OCI-LY7 (cell line): ENCODE measurements around the gene NFE2L3. TPM values are rescaled to one million over a fixed set of nuclear protein-coding genes. Genes with fewer than 3 reads are reported as not detected.

Experiments used
- BruUV-seq: library from RNA; stranded (reverse); fragments of 400-500 nt; replicated peaks from 2 replicates; lab custom pipeline; 2021; lab: Mats Ljungman, UMichigan
- CTCF ChIA-PET: fragments of 300-600 bp; sonication (Branson Sonifier 250); formaldehyde crosslinking; loops from one replicate; lab custom pipeline; 2022; ENCODE audit warnings: antibody characterized with exemption; ENCODE audit not compliant: unreplicated experiment; lab: Charles Lee
- POLR2A ChIA-PET: fragments of 300-600 bp; sonication (Branson Sonifier 250); formaldehyde crosslinking; loops from one replicate; lab custom pipeline; 2022; ENCODE audit warnings: antibody characterized with exemption; lab: Charles Lee
- DNase-seq: peaks from one replicate; pipeline ENCODE4 v3.0.0-alpha.2; 2015; ENCODE audit warnings: low spot score
- H2AFZ ChIP-seq: fragments of 200-600 bp; sonication (generic), shearing (Covaris generic); 2 replicates; pipeline ENCODE4 v1.6.1; 2014; ENCODE audit warnings: mild to moderate bottlenecking, antibody characterized with exemption, low read length, moderate library complexity
- H3K27ac ChIP-seq: fragments of 200-600 bp; sonication (generic); 2 replicates; pipeline ENCODE4 v1.5.1; 2014; ENCODE audit warnings: mixed run types, low read depth, mild to moderate bottlenecking, moderate library complexity, low read length, inconsistent platforms; ENCODE audit not compliant: poor library complexity, severe bottlenecking
- H3K36me3 ChIP-seq: fragments of 200-600 bp; sonication (generic); 2 replicates; pipeline ENCODE4 v1.6.1; 2014; ENCODE audit warnings: mild to moderate bottlenecking, antibody characterized with exemption, low read length, moderate library complexity, mixed read lengths; ENCODE audit not compliant: insufficient read depth
- H3K4me1 ChIP-seq: fragments of 200-600 bp; sonication (generic); 2 replicates; pipeline ENCODE4 v1.5.1; 2014; ENCODE audit warnings: mild to moderate bottlenecking, low read length; ENCODE audit not compliant: insufficient read depth, poor library complexity, severe bottlenecking
- H3K4me2 ChIP-seq: fragments of 200-600 bp; sonication (generic); 2 replicates; pipeline ENCODE4 v1.6.1; 2014; ENCODE audit warnings: mild to moderate bottlenecking, low read length
- H3K4me3 ChIP-seq: fragments of 200-600 bp; sonication (generic); 2 replicates; pipeline ENCODE4 v1.5.1; 2014; ENCODE audit warnings: mild to moderate bottlenecking, low read depth, low read length; ENCODE audit not compliant: poor library complexity, severe bottlenecking
- H3K79me2 ChIP-seq: fragments of 200-600 bp; sonication (generic); 2 replicates; pipeline ENCODE4 v1.6.1; 2016; ENCODE audit warnings: low read depth, mild to moderate bottlenecking, low read length, moderate library complexity, mixed read lengths; ENCODE audit not compliant: insufficient read depth
- H3K9me2 ChIP-seq: fragments of 200-600 bp; sonication (generic); 2 replicates; pipeline ENCODE4 v1.6.1; 2016; ENCODE audit warnings: mild to moderate bottlenecking, low read length, mixed read lengths; ENCODE audit not compliant: insufficient read depth
- H3K9me3 ChIP-seq: fragments of 200-600 bp; sonication (generic); 2 replicates; pipeline ENCODE4 v1.6.1; 2014; ENCODE audit warnings: mild to moderate bottlenecking, mixed run types, low read length, mixed read lengths
- H4K20me1 ChIP-seq: fragments of 200-600 bp; sonication (generic); 2 replicates; pipeline ENCODE4 v1.6.1; 2014; ENCODE audit warnings: mild to moderate bottlenecking, antibody characterized with exemption, low read length, moderate library complexity, mixed read lengths; ENCODE audit not compliant: insufficient read depth
- CTCF ChIP-seq: fragments of 200-600 bp; sonication (generic); conservative IDR thresholded peaks from 2 replicates; pipeline ENCODE4 v1.5.1; 2014; ENCODE audit warnings: mild to moderate bottlenecking, antibody characterized with exemption, low read length, moderate library complexity, mixed read lengths
- EZH2phosphoT487 ChIP-seq: fragments of 200-600 bp; sonication (generic); IDR thresholded peaks from 2 replicates; pipeline ENCODE4 v1.6.1; 2018; ENCODE audit warnings: low read depth, borderline replicate concordance, mild to moderate bottlenecking, mixed run types, antibody characterized with exemption, low read length, moderate library complexity, mixed read lengths
- intact Hi-C: fragments of 100-400 bp; cut with micrococcal nuclease; formaldehyde crosslinking; loops from one replicate; pipeline ENCODE4 v1.10.0; 2022; ENCODE audit not compliant: unreplicated experiment
- total RNA-seq, 2 experiments: library from RNA; depleted of rRNA in 1 of 2; stranded (reverse); fragments of >200 nt in 1 of 2; shearing (Covaris generic) in 1 of 2; gene quantifications; 2 replicates each; pipeline ENCODE4 v1.2.3, GENCODE V29; 2014 to 2022

NFE2L3 gene
- total RNA-seq, 2 experiments from 2014 or later: 10.7 to 12.3 TPM

- Histone ChIP-seq H2AFZ (no peak overlapping the region), H3K9me3 (no peaks in the 10 kb centered on the region), H3K4me2 (no peak overlapping the region), H3K4me1 (no peaks in the 10 kb centered on the region), H4K20me1 (peaks cover 10% of the 10 kb centered on the region), H3K27ac (no peak overlapping the region), H3K36me3 (peaks cover 31% of the 10 kb centered on the region), H3K9me2 (no peaks in the 10 kb centered on the region), H3K79me2 (no peaks in the 10 kb centered on the region), H3K4me3 (no peak overlapping the region)
- ChIA-PET POLR2A (interaction anchor here (0.7 kb wide), 1 partner anchor 87 kb away, joined by 3 read pairs; no protein-coding TSS in a partner anchor), CTCF (no interaction called here)
- intact Hi-C loops: no loop called here
- no peak for DNase-seq
- BruUV-seq: no TSS peak
- TF ChIP-seq CTCF: no peak
- no peak for TF ChIP-seq EZH2phosphoT487
Measured at GRCh38 chr7:26178272-26178960, 26.4 kb downstream of the NFE2L3 start.

- no TSS peak for BruUV-seq
- CTCF ChIA-PET: no interaction called here
- Histone ChIP-seq H3K4me1 (no peaks in the 10 kb centered on the region), H3K79me2 (no peaks in the 10 kb centered on the region), H3K9me2 (no peaks in the 10 kb centered on the region), H3K4me3 (no peak overlapping the region), H2AFZ (no peak overlapping the region), H4K20me1 (peaks cover 10% of the 10 kb centered on the region), H3K27ac (no peak overlapping the region), H3K9me3 (no peaks in the 10 kb centered on the region), H3K36me3 (peaks cover 41% of the 10 kb centered on the region), H3K4me2 (no peak overlapping the region)
- no peak for DNase-seq
- intact Hi-C loops: no loop called here
- POLR2A ChIA-PET: interaction anchor here (0.7 kb wide), 3 partner anchors 10 to 88 kb away, joined by 3 to 4 read pairs (median 3); no protein-coding TSS in a partner anchor
- TF ChIP-seq EZH2phosphoT487: no peak
- TF ChIP-seq CTCF: no peak
Measured at GRCh38 chr7:26179422-26179821, 27.4 kb downstream of the NFE2L3 start.
